Measurements from ENCODE around the gene EML5.
"Not testable (repeated sequence)": the region's sequence is repeated elsewhere in the genome, so short reads cannot be mapped to it uniquely, and the experiment has no call there.

Gene EML5

DNA sequence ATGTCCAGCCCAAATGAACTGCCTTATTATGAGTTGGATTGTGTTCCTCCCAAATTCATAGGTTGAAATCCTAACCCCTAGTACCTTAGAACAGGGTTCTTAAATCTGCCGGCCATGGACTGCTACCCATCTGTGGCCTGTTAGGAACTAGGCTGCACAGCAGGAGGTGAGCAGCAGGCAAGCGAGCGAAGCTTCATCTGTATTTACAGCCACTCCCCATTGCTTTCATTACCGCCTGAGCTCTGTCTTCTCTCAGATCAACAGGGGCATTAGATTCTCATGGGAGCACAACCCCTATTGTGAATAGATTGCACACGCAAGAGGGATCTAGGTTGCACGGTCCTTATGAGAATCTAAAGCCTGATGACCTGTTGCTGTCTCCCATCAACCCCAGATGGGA is 9.8 kb upstream of the EML5 start:
- no peak for DNase-seq (ENCODE audit: low read depth in 2 of 2)

- no peak for DNase-seq (ENCODE audit: low read depth in 2 of 2)
These were observed 6.8 kb upstream of the EML5 start for GRCh38 chr14:88799522-88799921.

DNA sequence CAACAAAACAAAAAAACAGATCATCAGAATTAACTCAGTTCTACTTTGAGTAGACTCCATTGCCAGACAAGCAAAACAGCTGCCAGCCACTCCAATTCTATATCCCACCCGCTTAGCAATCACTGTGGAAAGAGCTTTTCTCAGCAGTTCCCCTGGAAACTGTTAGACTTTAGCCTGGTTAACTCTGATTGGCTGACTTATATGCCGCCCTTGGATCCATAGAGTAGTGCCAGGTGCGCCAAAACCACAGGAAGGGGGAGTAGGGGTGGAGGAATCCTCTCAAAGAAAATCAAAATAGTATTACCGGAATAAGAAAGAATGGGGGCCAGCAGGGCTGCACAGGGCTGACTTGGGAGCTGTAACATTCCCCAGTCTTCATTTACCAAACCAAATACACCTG is 5.4 kb upstream of the EML5 start:
- DNase-seq (ENCODE audit: low read depth in 2 of 2) = no peak

DNA sequence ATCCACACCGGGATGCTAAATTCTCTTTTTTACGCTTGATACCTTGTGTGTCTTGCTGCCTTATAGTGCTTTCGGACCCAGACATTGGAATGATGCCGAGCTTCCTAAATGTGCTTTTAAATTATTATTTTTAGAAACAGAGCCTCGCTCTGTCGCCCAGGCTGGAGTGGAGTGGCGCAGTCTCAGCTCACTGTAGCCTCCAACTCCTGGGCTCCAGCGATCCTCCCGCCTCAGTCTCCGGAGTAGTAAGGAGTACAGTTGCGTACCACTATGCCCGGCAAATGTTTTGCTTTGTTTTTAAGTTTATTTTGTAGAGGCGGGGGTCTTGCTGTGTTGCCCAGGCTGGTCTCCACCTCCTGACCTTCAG is 489 bp upstream of the EML5 start:
- no peak for DNase-seq (ENCODE audit: low read depth in 2 of 2)

DNA sequence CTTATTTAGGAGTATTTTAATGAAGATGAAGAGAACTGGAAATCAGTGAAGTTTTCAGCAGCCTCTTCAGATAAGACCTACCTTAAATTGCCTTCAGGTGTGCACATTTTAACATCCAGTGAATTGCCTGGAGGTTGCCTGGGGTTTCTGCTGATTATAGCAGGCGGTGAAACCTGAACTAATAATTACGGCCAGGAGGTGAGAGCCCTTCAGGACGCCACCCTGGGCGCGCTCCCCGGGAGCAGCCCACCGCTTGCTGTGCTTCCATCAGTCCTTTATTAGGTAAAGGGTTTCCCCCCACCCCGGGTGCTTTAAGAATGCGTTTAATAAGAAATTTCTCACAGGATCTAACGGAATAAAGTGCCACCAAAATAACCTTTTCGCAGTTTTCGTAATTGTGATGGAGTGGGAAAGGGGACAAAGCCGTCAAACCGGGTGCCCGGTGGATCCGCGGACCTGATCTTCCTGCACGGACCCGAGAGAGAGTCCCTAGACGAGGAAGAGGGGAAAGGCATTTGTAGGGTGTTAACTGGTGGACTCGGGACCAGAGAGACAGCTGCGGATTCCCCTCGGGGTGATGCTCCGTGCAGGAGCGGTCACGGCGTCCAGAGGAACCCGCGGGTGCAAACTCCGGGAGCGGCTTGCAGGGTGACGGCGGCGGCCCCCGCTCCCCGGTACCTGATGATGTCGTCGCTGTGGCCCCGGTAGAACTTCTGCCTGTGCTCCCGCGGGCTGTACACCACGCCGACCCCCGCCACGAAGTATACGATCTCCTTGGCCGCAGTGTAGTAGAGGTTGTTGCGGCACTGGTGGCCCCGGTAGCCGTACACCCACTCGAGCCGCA is 902 bp downstream of the EML5 start:
- peak; percentile 9 for DNase-seq (ENCODE audit: low read depth in 2 of 2)

DNA sequence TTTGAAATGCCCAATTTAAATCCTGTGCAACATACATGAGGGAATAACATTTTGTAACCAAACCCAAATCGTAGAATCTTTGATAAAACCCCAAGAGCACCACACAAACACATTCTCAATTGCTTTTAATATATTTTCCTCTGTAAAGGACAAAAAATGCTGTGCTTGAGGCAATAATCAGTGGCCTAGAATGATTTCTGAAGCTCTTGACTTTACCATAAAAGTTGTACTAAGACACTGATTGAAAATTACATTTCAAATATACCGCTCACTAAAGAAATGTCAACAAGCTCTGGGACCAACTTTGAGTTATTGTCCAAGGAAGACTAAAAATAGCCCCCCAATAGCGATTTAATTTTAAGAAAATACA is 1.5 kb downstream of the EML5 start:
- no peak for DNase-seq (ENCODE audit: low read depth in 2 of 2)

DNA sequence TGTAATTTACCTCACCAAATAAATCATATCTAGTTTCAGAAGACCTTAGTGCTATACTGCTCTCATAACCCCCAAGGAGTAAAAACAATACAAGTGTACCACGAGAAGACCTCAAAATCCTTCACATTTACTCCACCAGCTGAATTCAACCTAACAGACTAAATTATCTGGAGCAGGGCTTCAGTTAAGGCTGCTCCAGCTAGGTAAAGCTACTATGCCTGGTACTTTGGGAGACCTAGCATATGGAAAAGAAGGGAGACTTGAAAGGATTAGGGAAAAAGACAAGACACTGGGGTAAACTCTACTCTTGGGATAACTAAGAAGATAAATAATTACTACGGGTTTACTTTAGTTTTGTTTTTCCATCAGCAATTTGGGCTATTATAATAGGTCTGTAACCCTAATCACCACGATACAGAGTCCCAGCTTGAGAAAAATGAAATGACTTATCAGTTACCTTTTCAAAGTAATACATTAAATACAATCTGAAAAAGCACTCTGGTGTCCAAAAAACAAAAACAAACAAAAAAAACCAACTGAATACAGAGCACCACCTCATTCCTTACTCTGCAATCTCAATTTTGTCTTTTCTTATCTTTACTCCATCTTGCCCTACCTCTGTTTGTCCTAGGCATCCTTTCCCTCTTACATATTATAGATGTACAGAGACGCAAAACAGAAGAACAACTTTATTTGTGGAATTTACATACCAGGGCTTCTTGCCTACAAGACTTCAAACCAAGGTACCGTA is 2.1 kb downstream of the EML5 start:
- no peak for DNase-seq (ENCODE audit: low read depth in 2 of 2)

DNA sequence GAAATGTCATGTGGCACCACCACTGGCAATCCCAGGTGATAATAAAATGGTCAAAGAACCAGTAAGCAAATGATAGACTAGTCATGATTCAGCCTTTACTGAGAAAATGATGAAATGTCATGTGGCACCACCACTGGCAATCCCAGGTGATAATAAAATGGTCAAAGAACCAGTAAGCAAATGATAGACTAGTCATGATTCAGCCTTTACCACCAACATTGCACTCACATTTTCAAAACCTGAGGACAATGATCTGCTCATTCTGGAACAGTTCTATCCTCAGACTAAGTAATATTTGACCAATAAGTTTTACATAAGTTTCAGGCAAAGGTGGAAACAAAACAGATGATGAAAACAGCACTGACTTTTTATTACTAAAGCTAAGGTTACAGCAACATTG is 3.2 kb downstream of the EML5 start:
- DNase-seq (ENCODE audit: low read depth in 2 of 2) = not testable (repeated sequence)

DNA sequence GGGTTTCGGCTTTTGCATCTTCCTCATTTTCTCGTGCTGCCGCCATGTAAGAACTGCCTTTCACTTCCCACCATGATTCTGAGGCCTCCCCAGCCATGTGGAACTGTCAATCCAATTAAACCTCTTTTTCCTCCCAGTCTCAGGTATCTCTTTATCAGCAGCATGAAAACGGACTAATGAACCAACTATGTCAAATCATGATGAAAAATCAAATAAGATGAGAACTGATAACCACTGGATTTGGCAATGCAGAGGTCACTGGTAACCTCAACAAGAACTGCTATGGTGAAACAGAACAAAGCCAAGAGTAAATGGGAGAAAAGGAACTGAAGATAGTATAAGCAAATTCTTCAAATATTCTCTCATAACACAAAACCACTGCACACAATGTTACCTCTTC is 6.0 kb downstream of the EML5 start:
- DNase-seq (ENCODE audit: low read depth in 2 of 2) = no peak

DNA sequence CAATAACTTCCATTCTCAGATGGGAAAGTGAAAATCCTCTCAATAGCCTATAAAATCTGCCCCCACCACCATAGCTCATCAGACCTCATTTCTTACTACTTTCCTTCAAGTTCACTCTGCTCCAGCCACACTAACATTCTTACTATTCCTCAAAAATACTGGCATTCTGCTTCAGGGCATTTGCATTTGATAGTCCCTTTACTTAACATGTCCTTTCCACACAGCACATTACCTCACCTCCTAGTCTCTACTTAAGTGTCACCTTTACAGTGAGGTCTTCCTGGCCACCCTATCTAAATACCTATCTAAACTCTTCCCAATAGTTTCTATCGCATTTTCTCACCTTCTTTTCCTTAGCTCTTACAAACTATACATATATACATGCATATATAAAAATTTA is 6.8 kb downstream of the EML5 start:
- DNase-seq (ENCODE audit: low read depth in 2 of 2) = no peak

DNA sequence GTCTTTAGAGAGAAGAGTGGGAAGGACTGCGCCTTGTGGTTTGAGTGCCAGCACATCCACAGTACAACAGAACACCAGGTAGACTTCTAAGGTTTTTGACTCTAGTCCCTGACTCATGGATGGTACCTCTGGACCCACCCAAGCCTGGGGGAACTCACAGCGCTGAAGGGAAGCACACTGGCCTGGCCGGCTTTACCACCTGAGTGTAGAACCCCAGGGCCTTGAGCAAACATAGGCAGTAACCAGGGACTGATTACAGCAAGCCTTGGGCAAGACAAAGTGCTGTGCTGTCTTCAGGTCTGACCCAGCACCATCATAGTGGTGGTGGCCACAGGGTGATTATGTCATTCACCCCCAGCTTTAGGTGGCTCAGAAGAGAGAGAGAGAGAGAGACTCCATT is 17.2 kb downstream of the EML5 start:
- DNase-seq (ENCODE audit: low read depth in 2 of 2) = no peak

GRCh38 chr14:88770736-88771135 is 22.0 kb downstream of the EML5 start:
- no peak for DNase-seq (ENCODE audit: low read depth in 2 of 2)

GRCh38 chr14:88765130-88765529 is 27.6 kb downstream of the EML5 start:
- no peak for DNase-seq (ENCODE audit: low read depth in 2 of 2)

DNA sequence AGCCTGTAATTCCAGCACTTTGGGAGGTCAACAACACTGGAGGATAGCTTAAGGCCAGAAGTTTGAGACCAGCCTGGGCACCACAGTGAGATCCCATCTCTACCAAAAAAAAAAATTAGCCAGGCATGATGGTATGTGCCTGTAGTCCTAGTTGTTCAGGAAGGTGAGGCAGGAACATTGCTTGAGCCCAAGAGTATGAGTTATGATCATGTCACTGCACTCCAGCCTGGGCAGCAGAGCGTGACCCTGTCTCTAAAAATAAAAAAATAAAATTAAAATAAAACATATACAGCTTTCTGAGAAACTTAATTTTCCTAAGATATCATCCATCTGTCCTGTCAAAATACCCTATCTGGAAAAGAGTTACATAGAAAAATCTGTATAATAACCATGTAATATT is 38.9 kb downstream of the EML5 start:
- no peak for DNase-seq (ENCODE audit: low read depth in 2 of 2)

DNA sequence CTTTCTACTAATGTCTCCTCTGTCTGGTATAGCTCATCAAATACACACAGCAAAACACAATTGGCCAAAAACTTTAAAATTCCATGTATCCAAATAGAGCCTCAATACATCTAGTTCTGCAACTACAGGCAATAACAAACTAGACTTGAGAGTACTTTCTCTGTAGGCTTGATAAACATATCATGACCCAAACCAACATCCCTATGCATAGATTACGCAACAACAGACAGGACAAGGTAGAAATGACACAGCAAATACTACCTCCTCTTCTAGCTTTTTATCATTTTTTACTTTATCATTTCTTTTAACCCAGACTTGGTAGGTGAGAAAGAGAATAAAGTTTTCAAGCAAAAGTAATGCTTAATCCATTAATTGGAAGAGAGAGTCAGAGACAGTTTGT is 41.8 kb downstream of the EML5 start:
- DNase-seq (ENCODE audit: low read depth in 2 of 2) = no peak

DNA sequence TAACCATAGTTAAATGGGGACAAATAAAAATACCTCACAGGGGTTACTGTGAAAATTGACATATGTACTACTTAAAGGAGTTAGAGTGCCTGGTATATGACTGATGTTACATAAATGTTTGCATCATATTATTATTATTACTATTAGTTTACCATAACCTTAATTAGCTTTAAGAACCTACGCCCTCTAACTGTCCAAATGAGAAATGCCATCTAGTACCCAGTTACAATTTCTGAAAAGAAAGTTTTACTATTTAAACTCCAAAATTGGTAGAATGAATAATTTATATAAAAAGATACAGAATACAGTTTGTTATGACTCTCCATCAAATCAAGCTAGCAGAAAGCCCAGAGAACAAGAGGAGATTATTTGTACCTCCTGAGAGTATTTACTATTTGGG is 42.3 kb downstream of the EML5 start:
- DNase-seq (ENCODE audit: low read depth in 2 of 2) = no peak

- DNase-seq (ENCODE audit: low read depth in 2 of 2) = no peak
These were observed 43.6 kb downstream of the EML5 start for GRCh38 chr14:88749139-88749538.

- DNase-seq (ENCODE audit: low read depth in 2 of 2) = no peak
These were observed 44.5 kb downstream of the EML5 start for GRCh38 chr14:88748288-88748687.

- DNase-seq (ENCODE audit: low read depth in 2 of 2) = no peak
These were observed 46.7 kb downstream of the EML5 start for GRCh38 chr14:88746052-88746451.

- DNase-seq (ENCODE audit: low read depth in 2 of 2) = no peak
These were observed 55.5 kb downstream of the EML5 start for GRCh38 chr14:88737245-88737644.

DNA sequence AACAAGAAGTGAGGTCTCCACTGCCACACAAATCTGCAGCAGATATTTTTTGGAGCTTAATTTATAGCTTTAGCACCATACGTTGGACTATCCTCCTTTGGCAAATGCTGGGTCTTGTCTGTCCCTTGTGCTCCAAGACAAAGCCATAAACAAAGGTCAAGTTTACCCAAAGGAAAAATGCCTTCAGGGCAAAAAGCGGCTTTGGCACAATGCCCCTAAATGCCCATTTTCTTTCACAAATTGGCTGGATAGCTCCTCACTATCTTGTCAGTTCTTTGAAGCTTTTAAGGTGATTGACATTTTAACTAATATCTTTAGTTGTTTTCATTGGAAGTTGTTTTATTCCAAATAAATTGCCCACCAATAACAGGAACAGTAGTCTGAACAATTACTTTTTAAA is 59.6 kb downstream of the EML5 start:
- no peak for DNase-seq (ENCODE audit: low read depth in 2 of 2)

GRCh38 chr14:88729159-88729558 is 63.6 kb downstream of the EML5 start:
- no peak for DNase-seq (ENCODE audit: low read depth in 2 of 2)

- no peak for DNase-seq (ENCODE audit: low read depth in 2 of 2)
These were observed 65.7 kb downstream of the EML5 start for GRCh38 chr14:88727057-88727456.

DNA sequence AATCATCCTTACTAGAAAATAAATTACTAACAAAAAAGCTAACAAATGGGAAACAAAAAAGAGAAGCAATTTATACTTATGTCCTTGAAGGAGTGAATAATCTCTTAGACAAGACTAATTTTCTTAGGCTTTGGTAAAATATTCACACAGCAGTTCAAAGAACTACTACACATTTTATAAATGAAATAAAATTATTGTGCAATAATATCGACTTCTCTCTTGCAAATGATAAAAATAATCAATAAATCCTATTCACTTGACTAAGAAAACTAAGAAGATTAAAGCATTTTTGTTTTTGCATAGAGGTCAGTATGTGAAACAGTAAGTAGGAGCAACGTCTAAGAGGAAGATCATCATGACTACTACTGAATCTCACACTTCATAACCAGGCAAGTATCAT is 82.0 kb downstream of the EML5 start:
- DNase-seq (ENCODE audit: low read depth in 2 of 2) = no peak

All from stimulated activated CD8-positive, alpha-beta memory T cell treated with anti-CD3 and anti-CD28 coated beads, Interleukin-2, amount 100 ng/mL, for 48 hours (primary cell).